Peyer's patch (tissue), 4 donors: ENCODE data around the gene SHC3. TPM values are rescaled to one million over a fixed set of nuclear protein-coding genes. Genes with fewer than 3 reads are reported as not detected.

Experiments used
- DNase-seq, 3 donors: peaks; one replicate each; pipeline ENCODE4 v3.0.0-alpha.2; 2017 to 2019
- H3K27ac ChIP-seq, 4 donors: fragments of 200-600 bp; sonication (generic); one replicate each; pipeline ENCODE4 v1.5.1; 2016 to 2019
- H3K27me3 ChIP-seq, 2 donors: fragments of 200-600 bp; sonication (generic); one replicate each; pipeline ENCODE4 v1.5.1; 2019
- H3K36me3 ChIP-seq, 3 donors: fragments of 200-600 bp; sonication (generic); one replicate each; pipeline ENCODE4 v1.5.1; 2016 to 2019
- H3K4me1 ChIP-seq, 4 donors: fragments of 200-600 bp; sonication (generic); one replicate each; pipeline ENCODE4 v1.5.1; 2016 to 2019
- H3K4me3 ChIP-seq, 4 donors: fragments of 200-600 bp; sonication (generic); 1 replicate in 3 of 4; 2 replicates in 1 of 4; pipeline ENCODE4 v1.5.1; 2016 to 2019; ENCODE audit warnings: mild to moderate bottlenecking in 1 of 4
- H3K9me3 ChIP-seq, 4 donors: fragments of 200-600 bp; sonication (generic); one replicate each; pipeline ENCODE4 v1.5.1; 2016 to 2019; ENCODE audit warnings: mild to moderate bottlenecking in 1 of 4
- CTCF ChIP-seq, 6 experiments: fragments of 450-650 bp in 4 of 6; fragments of 200-600 bp in 2 of 6; sonication (generic) in 1 of 6; IDR thresholded peaks; one replicate each; pipeline ENCODE4 v1.5.1; 2017 to 2019; ENCODE audit warnings: antibody characterized with exemption in 6 of 6, mild to moderate bottlenecking in 3 of 6, moderate library complexity in 1 of 6
- POLR2A ChIP-seq, 2 donors: fragments of 450-650 bp; IDR thresholded peaks; one replicate each; pipeline ENCODE4 v1.5.1; 2017; ENCODE audit warnings: antibody characterized with exemption in 2 of 2, mild to moderate bottlenecking in 2 of 2, moderate library complexity in 2 of 2
- total RNA-seq, 4 donors: library from RNA; depleted of rRNA; stranded (reverse); fragments of >200 nt; gene quantifications; one replicate each; pipeline ENCODE4 v1.1.0, GENCODE V29; 2016

The SHC3 gene
- total RNA-seq, 4 donors from 2014 or later: 0.88 to 5.0 (median 2.2) TPM

GRCh38 chr9:88985616-88986015, 193.0 kb downstream of the SHC3 start:
- Histone ChIP-seq H3K36me3 (no peaks in the 10 kb centered on the region), H3K27me3 (no peaks in the 10 kb centered on the region), H3K4me1 (no peaks in the 10 kb centered on the region), H3K27ac (no peak overlapping the region), H3K4me3 (no peak overlapping the region), H3K9me3 (no peaks in the 10 kb centered on the region)
- DNase-seq: no peak
- TF ChIP-seq CTCF (IDR thresholded peaks at IDR 0.05) (no peak), POLR2A (IDR thresholded peaks at IDR 0.05) (no peak)

GRCh38 chr9:88984543-88984883, 194.1 kb downstream of the SHC3 start:
- Histone ChIP-seq H3K36me3 (no peaks in the 10 kb centered on the region), H3K4me3 (no peak overlapping the region), H3K4me1 (no peaks in the 10 kb centered on the region), H3K27me3 (no peaks in the 10 kb centered on the region), H3K27ac (no peak overlapping the region), H3K9me3 (no peaks in the 10 kb centered on the region)
- TF ChIP-seq CTCF (IDR thresholded peaks at IDR 0.05) (no peak), POLR2A (IDR thresholded peaks at IDR 0.05) (no peak)
- DNase-seq: no peak

GRCh38 chr9:88983865-88984542, 194.6 kb downstream of the SHC3 start:
- Histone ChIP-seq H3K27me3 (no peaks in the 10 kb centered on the region), H3K9me3 (no peaks in the 10 kb centered on the region), H3K36me3 (no peaks in the 10 kb centered on the region), H3K4me3 (no peak overlapping the region), H3K27ac (no peak overlapping the region), H3K4me1 (no peaks in the 10 kb centered on the region)
- TF ChIP-seq POLR2A (IDR thresholded peaks at IDR 0.05) (no peak), CTCF (IDR thresholded peaks at IDR 0.05) (no peak)
- no peak for DNase-seq

GRCh38 chr9:88980740-88981203, 197.8 kb downstream of the SHC3 start:
- H3K4me1 ChIP-seq: no peaks in the 10 kb centered on the region
- no peak overlapping the region for H3K4me3 ChIP-seq
- no peaks in the 10 kb centered on the region for H3K36me3 ChIP-seq
- TF ChIP-seq POLR2A (IDR thresholded peaks at IDR 0.05): no peak
- no peak for TF ChIP-seq CTCF (IDR thresholded peaks at IDR 0.05)
- H3K9me3 ChIP-seq: no peaks in the 10 kb centered on the region
- H3K27ac ChIP-seq: no peak overlapping the region
- DNase-seq: no peak
- no peaks in the 10 kb centered on the region for H3K27me3 ChIP-seq

GRCh38 chr9:88979791-88980190, 198.8 kb downstream of the SHC3 start:
- Histone ChIP-seq H3K36me3 (no peaks in the 10 kb centered on the region), H3K4me1 (no peaks in the 10 kb centered on the region), H3K27ac (no peak overlapping the region), H3K27me3 (no peaks in the 10 kb centered on the region), H3K9me3 (no peaks in the 10 kb centered on the region), H3K4me3 (no peak overlapping the region)
- TF ChIP-seq POLR2A (IDR thresholded peaks at IDR 0.05) (no peak), CTCF (IDR thresholded peaks at IDR 0.05) (no peak)
- no peak for DNase-seq

- Histone ChIP-seq H3K4me1 (no peaks in the 10 kb centered on the region), H3K9me3 (no peaks in the 10 kb centered on the region), H3K27me3 (no peaks in the 10 kb centered on the region), H3K27ac (no peak overlapping the region), H3K4me3 (no peak overlapping the region), H3K36me3 (no peaks in the 10 kb centered on the region)
- no peak for DNase-seq
- TF ChIP-seq POLR2A (IDR thresholded peaks at IDR 0.05) (no peak), CTCF (IDR thresholded peaks at IDR 0.05) (no peak)
Measured at GRCh38 chr9:88979021-88979420, 199.6 kb downstream of the SHC3 start.
